HepG2 (cell line): ENCODE measurements around the gene MAP2K5. TPM values are rescaled to one million over a fixed set of nuclear protein-coding genes. Genes with fewer than 3 reads are reported as not detected.

Experiments
- CBX2 ChIP-seq, 2 experiments: fragments of 200-600 bp in 1 of 2; sonication (generic); formaldehyde crosslinking in 1 of 2; IDR thresholded peaks; 2 replicates each; pipeline versions ENCODE4 v1.7.0 to v1.8.1; 2018 to 2022; ENCODE audit warnings: low read depth in 2 of 2, low read length in 1 of 2, mild to moderate bottlenecking in 1 of 2, missing genetic modification reagents in 1 of 2
- EEA1 ChIP-seq: sonication (generic); formaldehyde crosslinking; IDR thresholded peaks from 2 replicates; pipeline ENCODE4 v1.5.1; 2020; ENCODE audit warnings: mild to moderate bottlenecking, missing genetic modification reagents, borderline replicate concordance
- MTA3 ChIP-seq: sonication (generic); formaldehyde crosslinking; IDR thresholded peaks from 2 replicates; pipeline ENCODE4 v1.4.0; 2020; ENCODE audit warnings: missing genetic modification reagents
- RFX5 ChIP-seq: IDR thresholded peaks from 2 replicates; pipeline ENCODE4 v1.6.1; 2011; ENCODE audit warnings: low read depth, low read length, improper control_type of control experiment
- SMYD3 ChIP-seq: sonication (generic); formaldehyde crosslinking; IDR thresholded peaks from 2 replicates; pipeline ENCODE4 v1.8.1; 2023; ENCODE audit warnings: mild to moderate bottlenecking, missing genetic modification reagents
- TMF1 ChIP-seq: sonication (generic); formaldehyde crosslinking; IDR thresholded peaks from 2 replicates; pipeline ENCODE4 v1.8.1; 2022; ENCODE audit warnings: low read depth, missing genetic modification reagents
- ZFYVE20 ChIP-seq: sonication (generic); formaldehyde crosslinking; IDR thresholded peaks from 2 replicates; pipeline ENCODE4 v1.8.0; 2023; ENCODE audit warnings: low read depth, mild to moderate bottlenecking, moderate library complexity, missing genetic modification reagents, borderline replicate concordance
- ZNF101 ChIP-seq: sonication (generic); formaldehyde crosslinking; IDR thresholded peaks from 2 replicates; pipeline ENCODE4 v1.4.0; 2020; ENCODE audit warnings: mild to moderate bottlenecking, low read depth, missing genetic modification reagents, borderline replicate concordance
- ZNF772 ChIP-seq: sonication (generic); formaldehyde crosslinking; IDR thresholded peaks from 2 replicates; pipeline ENCODE4 v1.5.0; 2020; ENCODE audit warnings: mild to moderate bottlenecking, missing genetic modification reagents
- polyA plus RNA-seq, 8 experiments: library from polyadenylated mRNA; depleted of rRNA in 3 of 8; stranded (reverse) in 7 of 8; unstranded in 1 of 8; fragments of >200 nt; fragmentation: Illumina TruSeq in 4 of 8; extraction: Trizol in 4 of 8; gene quantifications; 2 replicates each; pipeline versions ENCODE4 v1.2.1 to v1.2.3, GENCODE V29; 2011 to 2016; ENCODE audit warnings: low read depth in 4 of 8, missing spikeins in 1 of 8, mixed read lengths in 1 of 8; ENCODE audit not compliant: insufficient read depth in 1 of 8
- total RNA-seq, 5 experiments: library from RNA; depleted of rRNA; stranded (reverse); fragments of >200 nt; fragmentation: Illumina TruSeq; extraction: Trizol; gene quantifications; 2 replicates each; pipeline ENCODE4 v1.2.3, GENCODE V29; 2016; ENCODE audit warnings: low read depth in 1 of 5
- TF ChIP-seq, protein P1 (sequence below): sonication (generic); formaldehyde crosslinking; IDR thresholded peaks from 2 replicates; pipeline ENCODE4 v1.4.0; 2020; ENCODE audit warnings: mild to moderate bottlenecking, missing genetic modification reagents
- TF ChIP-seq, protein P2 (sequence below): sonication (generic); formaldehyde crosslinking; IDR thresholded peaks from 2 replicates; pipeline ENCODE4 v1.9.0; 2022; ENCODE audit warnings: missing genetic modification reagents, mild to moderate bottlenecking, borderline replicate concordance
- TF ChIP-seq, protein P3 (sequence below): sonication (generic); formaldehyde crosslinking; IDR thresholded peaks from 2 replicates; pipeline ENCODE4 v1.4.0; 2020; ENCODE audit warnings: missing genetic modification reagents, borderline replicate concordance
- TF ChIP-seq, protein P4 (sequence below), 2 experiments: fragments of 450-650 bp in 1 of 2; sonication (generic) in 1 of 2; formaldehyde crosslinking in 1 of 2; IDR thresholded peaks; 2 replicates each; pipeline versions ENCODE4 v1.6.1 to v1.8.0; 2016 to 2022; ENCODE audit warnings: antibody characterized with exemption in 1 of 2, mild to moderate bottlenecking in 1 of 2, missing genetic modification reagents in 1 of 2

The MAP2K5 gene
- total and polyA plus RNA-seq, 2 of the 13 experiments (the other 11 are each of a cell fraction or from before 2014, with no cell fraction given) = 4.0 to 4.3 TPM

DNA sequence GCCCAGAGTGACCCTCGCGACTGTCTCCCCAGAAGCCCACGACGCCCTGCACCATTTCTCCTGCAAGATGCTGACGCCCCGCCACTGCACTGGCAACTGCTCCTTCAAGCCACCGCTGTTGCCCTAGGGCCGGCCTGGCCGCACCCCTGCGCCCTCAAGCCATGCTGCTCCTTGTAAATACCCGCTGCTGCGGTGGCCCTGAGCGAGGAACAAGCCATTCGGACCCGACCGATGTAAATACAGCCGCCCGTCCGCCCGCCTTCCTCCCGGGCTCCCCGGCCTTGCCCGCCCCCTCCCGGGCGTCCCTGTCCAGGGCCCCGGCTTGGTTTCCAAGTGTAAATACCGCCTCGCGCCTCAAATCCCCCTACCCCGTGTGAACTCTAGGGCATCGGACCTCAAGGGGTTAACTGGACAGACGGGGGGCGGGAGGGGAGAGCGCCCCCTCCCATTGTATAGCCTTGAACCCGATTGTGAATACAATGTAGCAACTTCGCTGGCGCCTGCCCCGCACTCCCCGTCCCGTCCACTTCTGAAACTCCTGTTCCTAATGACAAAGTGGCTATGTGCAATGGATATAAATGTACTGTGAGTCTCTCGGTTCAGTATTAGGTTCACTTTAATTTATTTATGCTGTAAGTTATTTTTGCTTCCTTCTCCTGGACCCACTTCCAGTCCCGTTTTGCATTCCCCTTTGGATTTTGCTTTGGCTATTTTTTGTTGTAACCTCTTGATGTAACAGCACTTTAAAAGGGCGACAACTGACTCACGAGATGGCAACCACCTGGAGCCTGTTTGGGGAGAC lies 291.4 kb downstream of the MAP2K5 start (continued):
- TF ChIP-seq, protein P1, sequence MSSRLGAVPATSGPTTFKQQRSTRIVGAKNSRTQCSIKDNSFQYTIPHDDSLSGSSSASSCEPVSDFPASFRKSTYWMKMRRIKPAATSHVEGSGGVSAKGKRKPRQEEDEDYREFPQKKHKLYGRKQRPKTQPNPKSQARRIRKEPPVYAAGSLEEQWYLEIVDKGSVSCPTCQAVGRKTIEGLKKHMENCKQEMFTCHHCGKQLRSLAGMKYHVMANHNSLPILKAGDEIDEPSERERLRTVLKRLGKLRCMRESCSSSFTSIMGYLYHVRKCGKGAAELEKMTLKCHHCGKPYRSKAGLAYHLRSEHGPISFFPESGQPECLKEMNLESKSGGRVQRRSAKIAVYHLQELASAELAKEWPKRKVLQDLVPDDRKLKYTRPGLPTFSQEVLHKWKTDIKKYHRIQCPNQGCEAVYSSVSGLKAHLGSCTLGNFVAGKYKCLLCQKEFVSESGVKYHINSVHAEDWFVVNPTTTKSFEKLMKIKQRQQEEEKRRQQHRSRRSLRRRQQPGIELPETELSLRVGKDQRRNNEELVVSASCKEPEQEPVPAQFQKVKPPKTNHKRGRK (CRISPR knock-in tag) = no peak
- TF ChIP-seq EEA1 (CRISPR knock-in tag) (no peak), SMYD3 (CRISPR knock-in tag) (no peak), ZNF101 (CRISPR knock-in tag) (no peak), CBX2 (IDR thresholded peaks at IDR 0.05; ENCODE audit: low read depth, low read length) (no peak), CBX2 (CRISPR knock-in tag; IDR thresholded peaks at IDR 0.05; ENCODE audit: low read depth) (no peak), ZNF772 (0 out of 2 replicates have a peak, but pooled peaks have one; percentile 24), TMF1 (CRISPR knock-in tag) (no peak), ZFYVE20 (CRISPR knock-in tag) (no peak), MTA3 (CRISPR knock-in tag) (no peak), RFX5 (no peak)
- TF ChIP-seq, protein P2, sequence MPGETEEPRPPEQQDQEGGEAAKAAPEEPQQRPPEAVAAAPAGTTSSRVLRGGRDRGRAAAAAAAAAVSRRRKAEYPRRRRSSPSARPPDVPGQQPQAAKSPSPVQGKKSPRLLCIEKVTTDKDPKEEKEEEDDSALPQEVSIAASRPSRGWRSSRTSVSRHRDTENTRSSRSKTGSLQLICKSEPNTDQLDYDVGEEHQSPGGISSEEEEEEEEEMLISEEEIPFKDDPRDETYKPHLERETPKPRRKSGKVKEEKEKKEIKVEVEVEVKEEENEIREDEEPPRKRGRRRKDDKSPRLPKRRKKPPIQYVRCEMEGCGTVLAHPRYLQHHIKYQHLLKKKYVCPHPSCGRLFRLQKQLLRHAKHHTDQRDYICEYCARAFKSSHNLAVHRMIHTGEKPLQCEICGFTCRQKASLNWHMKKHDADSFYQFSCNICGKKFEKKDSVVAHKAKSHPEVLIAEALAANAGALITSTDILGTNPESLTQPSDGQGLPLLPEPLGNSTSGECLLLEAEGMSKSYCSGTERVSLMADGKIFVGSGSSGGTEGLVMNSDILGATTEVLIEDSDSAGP = peak; percentile 55; the same call in 1 of the 2 replicates
- TF ChIP-seq, protein P3, sequence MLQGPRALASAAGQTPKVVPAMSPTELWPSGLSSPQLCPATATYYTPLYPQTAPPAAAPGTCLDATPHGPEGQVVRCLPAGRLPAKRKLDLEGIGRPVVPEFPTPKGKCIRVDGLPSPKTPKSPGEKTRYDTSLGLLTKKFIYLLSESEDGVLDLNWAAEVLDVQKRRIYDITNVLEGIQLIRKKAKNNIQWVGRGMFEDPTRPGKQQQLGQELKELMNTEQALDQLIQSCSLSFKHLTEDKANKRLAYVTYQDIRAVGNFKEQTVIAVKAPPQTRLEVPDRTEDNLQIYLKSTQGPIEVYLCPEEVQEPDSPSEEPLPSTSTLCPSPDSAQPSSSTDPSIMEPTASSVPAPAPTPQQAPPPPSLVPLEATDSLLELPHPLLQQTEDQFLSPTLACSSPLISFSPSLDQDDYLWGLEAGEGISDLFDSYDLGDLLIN (CRISPR knock-in tag) = no peak
- TF ChIP-seq, protein P4, sequence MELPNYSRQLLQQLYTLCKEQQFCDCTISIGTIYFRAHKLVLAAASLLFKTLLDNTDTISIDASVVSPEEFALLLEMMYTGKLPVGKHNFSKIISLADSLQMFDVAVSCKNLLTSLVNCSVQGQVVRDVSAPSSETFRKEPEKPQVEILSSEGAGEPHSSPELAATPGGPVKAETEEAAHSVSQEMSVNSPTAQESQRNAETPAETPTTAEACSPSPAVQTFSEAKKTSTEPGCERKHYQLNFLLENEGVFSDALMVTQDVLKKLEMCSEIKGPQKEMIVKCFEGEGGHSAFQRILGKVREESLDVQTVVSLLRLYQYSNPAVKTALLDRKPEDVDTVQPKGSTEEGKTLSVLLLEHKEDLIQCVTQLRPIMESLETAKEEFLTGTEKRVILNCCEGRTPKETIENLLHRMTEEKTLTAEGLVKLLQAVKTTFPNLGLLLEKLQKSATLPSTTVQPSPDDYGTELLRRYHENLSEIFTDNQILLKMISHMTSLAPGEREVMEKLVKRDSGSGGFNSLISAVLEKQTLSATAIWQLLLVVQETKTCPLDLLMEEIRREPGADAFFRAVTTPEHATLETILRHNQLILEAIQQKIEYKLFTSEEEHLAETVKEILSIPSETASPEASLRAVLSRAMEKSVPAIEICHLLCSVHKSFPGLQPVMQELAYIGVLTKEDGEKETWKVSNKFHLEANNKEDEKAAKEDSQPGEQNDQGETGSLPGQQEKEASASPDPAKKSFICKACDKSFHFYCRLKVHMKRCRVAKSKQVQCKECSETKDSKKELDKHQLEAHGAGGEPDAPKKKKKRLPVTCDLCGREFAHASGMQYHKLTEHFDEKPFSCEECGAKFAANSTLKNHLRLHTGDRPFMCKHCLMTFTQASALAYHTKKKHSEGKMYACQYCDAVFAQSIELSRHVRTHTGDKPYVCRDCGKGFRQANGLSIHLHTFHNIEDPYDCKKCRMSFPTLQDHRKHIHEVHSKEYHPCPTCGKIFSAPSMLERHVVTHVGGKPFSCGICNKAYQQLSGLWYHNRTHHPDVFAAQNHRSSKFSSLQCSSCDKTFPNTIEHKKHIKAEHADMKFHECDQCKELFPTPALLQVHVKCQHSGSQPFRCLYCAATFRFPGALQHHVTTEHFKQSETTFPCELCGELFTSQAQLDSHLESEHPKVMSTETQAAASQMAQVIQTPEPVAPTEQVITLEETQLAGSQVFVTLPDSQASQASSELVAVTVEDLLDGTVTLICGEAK (IDR thresholded peaks at IDR 0.05) = no peak
- TF ChIP-seq, protein P4 (CRISPR knock-in tag; IDR thresholded peaks at IDR 0.05) = 0 out of 2 replicates have a peak, but pooled peaks have one; percentile 44
